ENCODE results near the gene PTP4A2. TPM values are rescaled to one million over a fixed set of nuclear protein-coding genes. Genes with fewer than 3 reads are reported as not detected.

Gene PTP4A2
- total and polyA plus RNA-seq, 2 of the 13 experiments (the other 11 are each of a cell fraction or from before 2014, with no cell fraction given): 173 to 225 TPM

GRCh38 chr1:31938184-31938975 lies at the start of gene PTP4A2 (continued):
- TF ChIP-seq HMGXB4 (CRISPR knock-in tag; IDR thresholded peaks at IDR 0.05; ENCODE audit: borderline replicate concordance in 1 of 2, low read depth in 1 of 2) (peak; percentile 69 to 88), SOX6 (IDR thresholded peaks at IDR 0.05) (no peak), SOX6 (CRISPR knock-in tag; IDR thresholded peaks at IDR 0.05) (peak; percentile 65), HNRNPL (IDR thresholded peaks at IDR 0.05; ENCODE audit: low read depth, low read length) (0 out of 2 replicates have a peak, but pooled peaks have one; percentile 28), HMG20B (CRISPR knock-in tag; conservative IDR thresholded peaks at IDR 0.05) (peak; percentile 62; the same call in 1 of the 2 replicates), FOXO4 (CRISPR knock-in tag; conservative IDR thresholded peaks at IDR 0.05) (peak; percentile 98), BRD4 (CRISPR knock-in tag; IDR thresholded peaks at IDR 0.05) (peak; percentile 66), MAF1 (CRISPR knock-in tag; IDR thresholded peaks at IDR 0.05; ENCODE audit: borderline replicate concordance) (0 out of 2 replicates have a peak, but pooled peaks have one; percentile 36), MLXIP (CRISPR knock-in tag; IDR thresholded peaks at IDR 0.05; ENCODE audit: borderline replicate concordance) (peak; percentile 65; the same call in 1 of the 2 replicates), MLLT10 (CRISPR knock-in tag; IDR thresholded peaks at IDR 0.05) (no peak), HMG20A (CRISPR knock-in tag; IDR thresholded peaks at IDR 0.05; ENCODE audit: borderline replicate concordance) (peak; percentile 44; the same call in 1 of the 2 replicates), SP140L (CRISPR knock-in tag; IDR thresholded peaks at IDR 0.05; ENCODE audit: borderline replicate concordance) (no peak), ZNF451 (CRISPR knock-in tag; IDR thresholded peaks at IDR 0.05) (peak; percentile 97), MAZ (IDR thresholded peaks at IDR 0.05; ENCODE audit: borderline replicate concordance, low read depth, low read length) (peak; percentile 94), MAZ (CRISPR knock-in tag; IDR thresholded peaks at IDR 0.05; ENCODE audit: low read depth) (peak; percentile 99), ZSCAN25 (CRISPR knock-in tag; IDR thresholded peaks at IDR 0.05) (0 out of 2 replicates have a peak, but pooled peaks have one; percentile 65), ZNF709 (CRISPR knock-in tag; IDR thresholded peaks at IDR 0.05) (peak; percentile 97), CBX1 (IDR thresholded peaks at IDR 0.05; ENCODE audit: low read depth) (peak; percentile 92), HINFP (CRISPR knock-in tag; IDR thresholded peaks at IDR 0.05; ENCODE audit: low read depth) (peak; percentile 95)

Measured in HepG2 (cell line).